IMR-90 (cell line): Measurements from ENCODE around the gene CEP83. TPM values are rescaled to one million over a fixed set of nuclear protein-coding genes. Genes with fewer than 3 reads are reported as not detected.

Experiments
- ATAC-seq: fragments of 200-7000 bp; cut with Tn5 transposase; 2 replicates; pipeline ENCODE4 v1.9.1; 2020; ENCODE audit warnings: low read depth, mild to moderate bottlenecking, moderate library complexity
- BruUV-seq: library from RNA; stranded (reverse); fragments of 400-500 nt; replicated peaks from 2 replicates; lab custom pipeline; 2021; lab: Mats Ljungman, UMichigan
- CTCF ChIA-PET: fragments of 300-600 bp; formaldehyde crosslinking; extraction: SDS; loops from one replicate; lab custom pipeline; 2021; ENCODE audit warnings: antibody characterized with exemption; lab: Yijun Ruan, JAX
- POLR2A ChIA-PET: fragments of 300-600 bp; sonication (Branson Sonifier 250); formaldehyde crosslinking; loops from one replicate; lab custom pipeline; 2022; ENCODE audit warnings: antibody characterized with exemption; ENCODE audit not compliant: unreplicated experiment; lab: Charles Lee
- DNase-seq: peaks from one replicate; pipeline ENCODE4 v3.0.0; 2013
- H2AFZ ChIP-seq: replicated peaks from 2 replicates; pipeline ENCODE3; 2013; ENCODE audit warnings: low read length, mild to moderate bottlenecking; ENCODE audit not compliant: poor library complexity
- H2AK5ac ChIP-seq: 2 replicates; pipeline ENCODE4 v1.6.1; 2013; ENCODE audit warnings: low read depth, low read length, inconsistent platforms
- H2AK9ac ChIP-seq: replicated peaks from 2 replicates; pipeline ENCODE3; 2013; ENCODE audit warnings: mild to moderate bottlenecking, low read depth, low read length, moderate library complexity; ENCODE audit not compliant: poor library complexity
- H2BK120ac ChIP-seq: 2 replicates; pipeline ENCODE4 v1.6.1; 2013; ENCODE audit warnings: low read depth, low read length, inconsistent platforms
- H2BK15ac ChIP-seq: 3 replicates; pipeline ENCODE4 v1.6.1; 2013; ENCODE audit warnings: low read depth, low read length, inconsistent platforms
- H2BK20ac ChIP-seq: 2 replicates; pipeline ENCODE4 v1.6.1; 2013; ENCODE audit warnings: low read depth, mild to moderate bottlenecking, inconsistent platforms, low read length, moderate library complexity
- H2BK5ac ChIP-seq: 2 replicates; pipeline ENCODE4 v1.6.1; 2013; ENCODE audit warnings: mild to moderate bottlenecking, low read depth, low read length, inconsistent platforms; ENCODE audit not compliant: poor library complexity, severe bottlenecking
- H3K14ac ChIP-seq: replicated peaks from 2 replicates; pipeline ENCODE4 v1.6.1; 2013; ENCODE audit warnings: low read depth, low read length, inconsistent platforms
- H3K18ac ChIP-seq: 2 replicates; pipeline ENCODE4 v1.6.1; 2013; ENCODE audit warnings: low read depth, low read length, control low read depth
- H3K23ac ChIP-seq: 2 replicates; pipeline ENCODE4 v1.6.1; 2013; ENCODE audit warnings: low read depth, low read length, inconsistent platforms
- H3K27ac ChIP-seq: 2 replicates; pipeline ENCODE4 v1.5.1; 2013; ENCODE audit warnings: mild to moderate bottlenecking, control low read depth, low read length; ENCODE audit not compliant: insufficient read depth
- H3K27me3 ChIP-seq: 2 replicates; pipeline ENCODE4 v1.6.1; 2013; ENCODE audit warnings: low read length; ENCODE audit not compliant: control insufficient read depth, insufficient read depth
- H3K36me3 ChIP-seq: 2 replicates; pipeline ENCODE4 v1.6.1; 2013; ENCODE audit warnings: low read length, mixed read lengths; ENCODE audit not compliant: control insufficient read depth, insufficient read depth
- H3K4ac ChIP-seq: 2 replicates; pipeline ENCODE4 v1.6.1; 2013; ENCODE audit warnings: low read depth, low read length, inconsistent platforms
- H3K4me1 ChIP-seq: 2 replicates; pipeline ENCODE4 v1.6.1; 2013; ENCODE audit warnings: low read length, mixed read lengths; ENCODE audit not compliant: control insufficient read depth, insufficient read depth
- H3K4me2 ChIP-seq: 2 replicates; pipeline ENCODE4 v1.6.1; 2013; ENCODE audit warnings: low read depth, mild to moderate bottlenecking, control low read depth, low read length, moderate library complexity
- H3K4me3 ChIP-seq: 2 replicates; pipeline ENCODE4 v1.5.1; 2013; ENCODE audit warnings: low read depth, mild to moderate bottlenecking, control low read depth, low read length, moderate library complexity; ENCODE audit not compliant: insufficient read depth
- H3K56ac ChIP-seq: 2 replicates; pipeline ENCODE4 v1.6.1; 2013; ENCODE audit warnings: low read length, inconsistent platforms; ENCODE audit not compliant: insufficient read depth; ENCODE audit errors: extremely low read depth
- H3K79me1 ChIP-seq, 2 experiments: 2 replicates each; pipeline ENCODE4 v1.6.1; 2013; ENCODE audit warnings: low read length in 2 of 2, inconsistent platforms in 1 of 2, low read depth in 1 of 2
- H3K9ac ChIP-seq: 2 replicates; pipeline ENCODE4 v1.6.1; 2013; ENCODE audit warnings: low read depth, low read length, control low read depth
- H3K9me1 ChIP-seq: 2 replicates; pipeline ENCODE4 v1.6.1; 2013; ENCODE audit warnings: low read length, inconsistent platforms; ENCODE audit not compliant: insufficient read depth
- H3K9me3 ChIP-seq: 2 replicates; pipeline ENCODE4 v1.6.1; 2013; ENCODE audit warnings: low read length; ENCODE audit not compliant: control insufficient read depth, insufficient read depth
- H4K20me1 ChIP-seq: 2 replicates; pipeline ENCODE4 v1.6.1; 2013; ENCODE audit warnings: low read length, inconsistent platforms; ENCODE audit not compliant: insufficient read depth
- H4K5ac ChIP-seq: 2 replicates; pipeline ENCODE4 v1.6.1; 2013; ENCODE audit warnings: mild to moderate bottlenecking, low read depth, low read length, control low read depth
- H4K8ac ChIP-seq, 2 experiments: 2 replicates each; pipeline ENCODE4 v1.6.1; 2013; ENCODE audit warnings: low read depth in 2 of 2, low read length in 2 of 2, control low read depth in 1 of 2, inconsistent platforms in 1 of 2
- H4K91ac ChIP-seq: 2 replicates; pipeline ENCODE4 v1.6.1; 2013; ENCODE audit warnings: low read depth, low read length, inconsistent platforms; ENCODE audit not compliant: insufficient read depth
- BHLHE40 ChIP-seq: fragments of 150-350 bp; IDR thresholded peaks from 2 replicates; pipeline ENCODE4 v1.6.1; 2016; ENCODE audit warnings: mild to moderate bottlenecking, low read depth, low read length
- CEBPB ChIP-seq: IDR thresholded peaks from 2 replicates; pipeline ENCODE4 v1.6.1; 2012; ENCODE audit warnings: low read depth, low read length, improper control_type of control experiment
- CHD1 ChIP-seq: IDR thresholded peaks from 2 replicates; pipeline ENCODE4 v1.6.1; 2012; ENCODE audit warnings: low read depth, low read length, improper control_type of control experiment
- ELK1 ChIP-seq: fragments of 150-350 bp; IDR thresholded peaks from 2 replicates; pipeline ENCODE4 v1.6.1; 2016; ENCODE audit warnings: low read depth, mild to moderate bottlenecking, low read length, moderate library complexity, borderline replicate concordance
- FOS ChIP-seq: fragments of 150-350 bp; IDR thresholded peaks from 2 replicates; pipeline ENCODE4 v1.6.1; 2016; ENCODE audit warnings: low read depth, low read length
- MAFK ChIP-seq: IDR thresholded peaks from 2 replicates; pipeline ENCODE4 v1.6.1; 2012; ENCODE audit warnings: low read depth, low read length, improper control_type of control experiment
- MAZ ChIP-seq: IDR thresholded peaks from 2 replicates; pipeline ENCODE4 v1.6.1; 2012; ENCODE audit warnings: low read depth, mild to moderate bottlenecking, low read length, improper control_type of control experiment, moderate library complexity, borderline replicate concordance
- MXI1 ChIP-seq: IDR thresholded peaks from 2 replicates; pipeline ENCODE4 v1.6.1; 2012; ENCODE audit warnings: low read depth, mild to moderate bottlenecking, low read length, moderate library complexity, borderline replicate concordance
- NFE2L2 ChIP-seq: fragments of 150-350 bp; IDR thresholded peaks from 2 replicates; pipeline ENCODE4 v1.6.1; 2016; ENCODE audit warnings: low read depth, mild to moderate bottlenecking, low read length
- POLR2A ChIP-seq: IDR thresholded peaks from 2 replicates; pipeline ENCODE4 v1.6.1; 2012; ENCODE audit warnings: mild to moderate bottlenecking, low read depth, low read length
- RAD21 ChIP-seq: IDR thresholded peaks from 2 replicates; pipeline ENCODE4 v1.6.1; 2012; ENCODE audit warnings: low read length, improper control_type of control experiment
- RCOR1 ChIP-seq: IDR thresholded peaks from 2 replicates; pipeline ENCODE4 v1.6.1; 2012; ENCODE audit warnings: mild to moderate bottlenecking, low read length, improper control_type of control experiment; ENCODE audit not compliant: insufficient replicate concordance
- RFX5 ChIP-seq: IDR thresholded peaks from 2 replicates; pipeline ENCODE4 v1.8.0; 2012; ENCODE audit warnings: low read depth, mild to moderate bottlenecking, low read length, moderate library complexity
- SMC3 ChIP-seq: fragments of 150-350 bp; IDR thresholded peaks from 2 replicates; pipeline ENCODE4 v1.6.1; 2016; ENCODE audit warnings: low read depth, mild to moderate bottlenecking, antibody characterized with exemption, low read length, moderate library complexity
- USF2 ChIP-seq: fragments of 150-350 bp; IDR thresholded peaks from 2 replicates; pipeline ENCODE4 v1.6.1; 2017; ENCODE audit warnings: mild to moderate bottlenecking, antibody characterized with exemption, low read length, low read depth
- WGBS, 2 experiments: methylation state at CpG; one replicate each; pipeline versions ENCODE4 v1.1.5 to v1.1.7; 2013; ENCODE audit warnings: missing lambda C conversion rate in 2 of 2; ENCODE audit not compliant: insufficient read length in 1 of 2; ENCODE audit errors: extremely low coverage in 2 of 2; 5-methylcytosine and 5-hydroxymethylcytosine counted together
- dilution Hi-C: fragments of 300-500 bp; cut with HindIII; formaldehyde crosslinking; loops from one replicate; pipeline ENCODE4 v1.14.3; 2018; ENCODE audit warnings: low sequenced_read_pairs; ENCODE audit not compliant: unreplicated experiment
- in situ Hi-C: fragments of 300-500 bp; cut with MboI; formaldehyde crosslinking; loops from 3 replicates; pipeline ENCODE4 v1.14.3; 2019; ENCODE audit warnings: low sequenced_read_pairs, inconsistent platforms, mixed read lengths
- intact Hi-C: fragments of 100-400 bp; cut with micrococcal nuclease; formaldehyde crosslinking; loops from 2 replicates; pipeline ENCODE4 v1.10.0; 2022
- polyA plus RNA-seq, 3 experiments: library from polyadenylated mRNA; depleted of rRNA; stranded (reverse); fragments of >200 nt; gene quantifications; 2 replicates each; pipeline ENCODE4 v1.2.3, GENCODE V29; 2012; ENCODE audit warnings: low replicate concordance in 1 of 3
- total RNA-seq: library from RNA; depleted of rRNA; stranded (reverse); fragments of >200 nt; gene quantifications from 2 replicates; pipeline ENCODE4 v1.2.3, GENCODE V29; 2012

Gene CEP83
- total and polyA plus RNA-seq, 2 of the 4 experiments (the other 2 are of a cell fraction) = 3.9 to 8.9 TPM

- Histone ChIP-seq H4K20me1 (no peaks in the 10 kb centered on the region), H4K8ac (no peak overlapping the region), H2AK9ac (no peak overlapping the region), H3K4ac (no peak overlapping the region), H3K23ac (no peak overlapping the region), H3K14ac (no peak overlapping the region), H2BK20ac (no peak overlapping the region), H2BK120ac (no peak overlapping the region), H3K9me3 (no peaks in the 10 kb centered on the region), H2BK5ac (no peak overlapping the region), H3K27me3 (peaks cover 4% of the 10 kb centered on the region; the same call in 1 of the 2 replicates), H3K79me1 (no peaks in the 10 kb centered on the region), H3K36me3 (no peaks in the 10 kb centered on the region), H3K4me2 (no peak overlapping the region), H4K91ac (no peak overlapping the region), H2BK15ac (no peak overlapping the region), H2AFZ (no peak overlapping the region), H3K56ac (no peak overlapping the region), H3K9ac (no peak overlapping the region), H3K9me1 (peaks cover 2% of the 10 kb centered on the region; the same call in 1 of the 2 replicates), H3K4me1 (peaks cover 5% of the 10 kb centered on the region), H4K5ac (no peak overlapping the region), H3K18ac (no peak overlapping the region), H2AK5ac (no peak overlapping the region), H3K4me3 (no peak overlapping the region), H3K27ac (no peak overlapping the region)
- in situ Hi-C loops (no loop called here), dilution Hi-C loops (no loop called here), intact Hi-C loops (no loop called here)
- POLR2A ChIA-PET = no interaction called here
- no TSS peak for BruUV-seq
- 100% methylated on average over 2 of the region's 13 CpGs; no CpG with 5 or more reads in 1 of the 2 experiments for WGBS, 2 experiments
- no peak for DNase-seq
- ATAC-seq = no peak
- CTCF ChIA-PET = no interaction called here
- no peak for TF ChIP-seq MXI1
- no peak for TF ChIP-seq ELK1
- no peak for TF ChIP-seq RAD21
- no peak for TF ChIP-seq CHD1
- TF ChIP-seq RCOR1 = no peak
- no peak for TF ChIP-seq SMC3
- TF ChIP-seq BHLHE40 = no peak
- TF ChIP-seq MAZ = no peak
- no peak for TF ChIP-seq CEBPB
- TF ChIP-seq POLR2A = no peak
- TF ChIP-seq MAFK = no peak
- TF ChIP-seq NFE2L2 = no peak
- TF ChIP-seq USF2 = no peak
- no peak for TF ChIP-seq RFX5
- no peak for TF ChIP-seq FOS
These were observed 198.9 kb downstream of the CEP83 start for GRCh38 chr12:94260717-94261116.
